ENCODE measurements around the gene IL6ST. TPM values are rescaled to one million over a fixed set of nuclear protein-coding genes. Genes with fewer than 3 reads are reported as not detected.

IL6ST gene
- total RNA-seq, 1 donor from 2014 or later = 74.7 TPM

- H3K9me3 Mint-ChIP-seq = no peaks in the 10 kb centered on the region
- DNase-seq (ENCODE audit: extremely low spot score, unreplicated experiment) = no peak
- no peak for TF ChIP-seq CTCF (conservative IDR thresholded peaks at IDR 0.05)
- H3K4me3 Mint-ChIP-seq = no peak overlapping the region
- H3K4me1 Mint-ChIP-seq (ENCODE audit: unreplicated experiment) = peaks cover 4% of the 10 kb centered on the region
- no peaks in the 10 kb centered on the region for H3K36me3 Mint-ChIP-seq
- no peaks in the 10 kb centered on the region for H3K27me3 Mint-ChIP-seq
- no peak overlapping the region for H3K27ac Mint-ChIP-seq
These were observed 79.0 kb downstream of the IL6ST start for GRCh38 chr5:55915783-55916182.

GRCh38 chr5:55914971-55915370 lies 79.8 kb downstream of the IL6ST start:
- no peak for TF ChIP-seq CTCF (conservative IDR thresholded peaks at IDR 0.05)
- no peaks in the 10 kb centered on the region for H3K27me3 Mint-ChIP-seq

DNA sequence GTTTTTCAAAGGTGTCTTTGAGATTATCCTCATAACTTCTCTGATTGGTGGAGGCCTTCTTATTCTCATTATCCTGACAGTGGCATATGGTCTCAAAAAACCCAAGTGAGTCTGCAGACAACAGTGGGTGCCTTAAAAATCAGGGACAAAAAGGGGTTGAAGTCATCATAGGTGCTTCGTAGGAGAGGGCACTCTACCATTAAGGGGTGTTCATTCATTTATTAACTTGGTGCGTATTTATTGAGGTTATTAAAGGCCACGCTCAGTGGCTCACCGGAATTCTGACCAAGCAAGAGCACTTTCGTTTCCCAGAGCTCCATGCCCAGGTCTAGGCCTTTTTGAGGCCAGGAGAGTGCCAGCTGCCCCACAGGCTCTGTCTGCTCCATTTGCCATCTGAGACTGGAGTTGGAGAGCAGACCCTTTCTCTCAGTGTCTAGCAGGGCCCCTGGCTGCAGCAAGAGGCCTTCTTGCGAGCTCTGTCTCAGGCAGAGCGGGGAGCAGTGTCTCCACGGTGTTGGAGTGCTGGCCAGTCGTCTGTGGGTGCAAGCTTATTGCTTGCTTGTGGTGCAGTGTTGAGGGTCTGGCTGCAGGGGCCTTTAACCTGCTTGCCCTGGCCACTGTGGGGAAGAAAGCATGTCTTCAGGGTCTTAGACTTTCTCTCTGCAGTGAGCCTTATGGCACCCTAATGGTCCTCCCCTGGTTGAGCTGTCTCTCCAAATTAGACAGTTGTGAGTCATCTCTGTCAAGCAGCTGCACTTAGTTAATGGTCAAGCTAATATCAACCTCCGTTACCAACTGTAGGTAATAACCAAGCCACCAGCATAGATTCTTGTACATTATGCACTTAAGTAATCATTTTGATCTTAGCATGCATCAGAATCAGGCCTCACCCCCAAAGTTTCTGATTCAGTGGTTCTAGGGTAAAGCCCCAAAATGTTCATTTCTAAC lies 81.0 kb downstream of the IL6ST start:
- Mint-ChIP-seq H3K27me3 (no peaks in the 10 kb centered on the region), H3K9me3 (no peaks in the 10 kb centered on the region), H3K4me3 (no peak overlapping the region), H3K4me1 (ENCODE audit: unreplicated experiment) (no peaks in the 10 kb centered on the region), H3K27ac (no peak overlapping the region), H3K36me3 (no peaks in the 10 kb centered on the region)
- TF ChIP-seq CTCF (conservative IDR thresholded peaks at IDR 0.05) = no peak
- no peak for DNase-seq (ENCODE audit: extremely low spot score, unreplicated experiment)

More at GRCh38 chr5:55914971-55915370, 79.8 kb downstream of the IL6ST start:
- Mint-ChIP-seq H3K27ac (no peak overlapping the region), H3K9me3 (no peaks in the 10 kb centered on the region), H3K36me3 (no peaks in the 10 kb centered on the region), H3K4me3 (no peak overlapping the region), H3K4me1 (ENCODE audit: unreplicated experiment) (peaks cover 4% of the 10 kb centered on the region)
- DNase-seq (ENCODE audit: extremely low spot score, unreplicated experiment) = no peak

DNA sequence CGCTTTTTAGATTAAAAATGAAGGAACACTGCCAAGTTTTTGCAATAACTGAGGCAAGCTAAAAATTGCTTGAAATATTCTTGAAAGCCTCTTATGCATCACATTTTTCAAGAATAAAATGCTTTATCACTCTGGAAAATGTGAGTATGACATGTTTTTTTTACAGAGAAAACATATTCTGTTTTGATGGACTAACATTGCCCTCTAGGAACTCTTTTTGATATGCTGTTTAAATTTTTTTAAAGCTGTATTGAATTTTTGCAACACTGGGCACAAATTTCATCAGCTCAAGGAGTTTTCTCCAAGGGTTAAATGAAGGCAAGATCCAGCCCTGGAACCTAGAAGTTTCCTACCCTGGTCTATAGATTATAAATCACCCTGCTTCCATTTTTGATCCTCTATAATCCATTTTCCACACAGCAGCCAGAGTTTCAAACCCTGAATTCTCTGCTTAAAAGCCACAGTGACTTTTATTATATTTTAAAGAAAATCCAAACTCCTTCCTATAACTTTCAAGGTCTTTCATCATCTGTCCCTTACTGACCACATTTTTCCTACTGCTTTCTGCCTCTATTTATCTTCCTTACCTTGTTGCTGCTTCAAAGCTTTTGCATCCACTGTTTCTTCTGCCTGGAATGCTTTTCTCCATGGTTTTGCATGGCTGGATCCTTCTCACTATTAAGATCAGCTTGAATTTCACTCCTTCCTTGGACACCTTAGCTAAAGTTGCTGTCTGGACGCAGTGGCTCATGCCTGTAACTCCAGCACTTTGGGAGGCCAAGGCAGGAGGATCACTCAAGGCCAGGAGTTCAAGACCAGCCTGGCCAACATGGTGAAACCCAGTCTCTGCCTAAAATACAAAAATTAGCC lies 82.7 kb downstream of the IL6ST start:
- Mint-ChIP-seq H3K4me1 (ENCODE audit: unreplicated experiment) (no peaks in the 10 kb centered on the region), H3K4me3 (no peak overlapping the region), H3K27ac (no peak overlapping the region), H3K27me3 (no peaks in the 10 kb centered on the region), H3K36me3 (no peaks in the 10 kb centered on the region), H3K9me3 (no peaks in the 10 kb centered on the region)
- TF ChIP-seq CTCF (conservative IDR thresholded peaks at IDR 0.05) = no peak
- no peak for DNase-seq (ENCODE audit: extremely low spot score, unreplicated experiment)

- no peak for TF ChIP-seq CTCF (conservative IDR thresholded peaks at IDR 0.05)
- no peak overlapping the region for H3K4me3 Mint-ChIP-seq
- no peak for DNase-seq (ENCODE audit: extremely low spot score, unreplicated experiment)
- no peaks in the 10 kb centered on the region for H3K9me3 Mint-ChIP-seq
- H3K27me3 Mint-ChIP-seq = no peaks in the 10 kb centered on the region
- H3K4me1 Mint-ChIP-seq (ENCODE audit: unreplicated experiment) = no peaks in the 10 kb centered on the region
- H3K36me3 Mint-ChIP-seq = no peaks in the 10 kb centered on the region
- H3K27ac Mint-ChIP-seq = no peak overlapping the region
These were observed 86.0 kb downstream of the IL6ST start for GRCh38 chr5:55908804-55909203.

All from type B pancreatic cell (in vitro differentiated cells).